NCI-H1694 (cell line): ENCODE data around the gene FEZF1.
"Not testable (repeated sequence)": the region's sequence is repeated elsewhere in the genome, so short reads cannot be mapped to it uniquely, and the experiment has no call there.

Experiments used
- DNase-seq: peaks from one replicate; lab custom pipeline; 2025; lab: John Stamatoyannopoulos, UW

The FEZF1 gene

GRCh38 chr7:122307228-122307621 lies 2.7 kb upstream of the FEZF1 start:
- DNase-seq = no peak

GRCh38 chr7:122306320-122307227 lies 2.0 kb upstream of the FEZF1 start:
- no peak for DNase-seq

- DNase-seq = no peak
These were observed 1.1 kb upstream of the FEZF1 start for GRCh38 chr7:122305475-122306319.

GRCh38 chr7:122304996-122305421 lies 459 bp upstream of the FEZF1 start:
- DNase-seq = peak; percentile 12

GRCh38 chr7:122303531-122304318 lies 825 bp downstream of the FEZF1 start:
- no peak for DNase-seq

DNA sequence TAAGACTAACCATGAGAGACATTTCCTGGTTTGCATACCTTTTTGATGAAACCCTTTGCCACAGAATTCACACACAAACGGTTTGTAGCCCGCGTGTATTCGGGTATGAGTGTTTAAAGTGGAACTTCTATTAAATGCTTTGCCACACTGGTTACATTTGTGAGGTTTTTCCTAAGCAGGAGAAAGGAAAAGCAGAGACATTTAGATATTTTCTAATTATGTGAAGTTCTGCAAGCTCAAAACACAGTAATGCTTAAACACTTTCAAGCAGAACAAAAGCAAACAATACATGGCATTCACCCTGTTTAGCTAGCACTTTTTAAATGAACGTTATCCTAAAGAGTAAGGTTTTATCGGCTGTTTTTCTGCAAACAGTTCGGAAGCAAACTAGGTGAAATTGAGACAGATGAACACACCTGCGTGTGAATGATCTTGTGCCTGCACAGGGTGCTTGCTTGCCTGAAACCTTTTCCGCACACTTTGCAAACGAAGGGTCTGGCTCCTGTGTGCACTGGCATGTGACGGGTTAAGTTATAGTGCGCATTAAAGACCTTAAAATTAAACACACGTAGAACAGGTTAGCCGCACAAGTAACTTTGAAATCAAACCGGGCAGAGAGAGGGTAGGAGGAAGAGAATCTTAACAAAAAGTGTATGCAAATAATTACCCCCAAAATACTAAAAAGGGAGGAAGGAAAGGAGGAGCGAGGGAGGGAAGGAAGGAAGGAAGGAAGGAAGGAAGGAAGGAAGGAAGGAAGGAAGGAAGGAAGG lies 1.6 kb downstream of the FEZF1 start:
- no peak for DNase-seq

- DNase-seq = no peak
These were observed 2.4 kb downstream of the FEZF1 start for GRCh38 chr7:122301858-122302760.

- DNase-seq = no peak
These were observed 3.4 kb downstream of the FEZF1 start for GRCh38 chr7:122300956-122301833.

GRCh38 chr7:122300211-122300932 lies 4.2 kb downstream of the FEZF1 start:
- no peak for DNase-seq

DNA sequence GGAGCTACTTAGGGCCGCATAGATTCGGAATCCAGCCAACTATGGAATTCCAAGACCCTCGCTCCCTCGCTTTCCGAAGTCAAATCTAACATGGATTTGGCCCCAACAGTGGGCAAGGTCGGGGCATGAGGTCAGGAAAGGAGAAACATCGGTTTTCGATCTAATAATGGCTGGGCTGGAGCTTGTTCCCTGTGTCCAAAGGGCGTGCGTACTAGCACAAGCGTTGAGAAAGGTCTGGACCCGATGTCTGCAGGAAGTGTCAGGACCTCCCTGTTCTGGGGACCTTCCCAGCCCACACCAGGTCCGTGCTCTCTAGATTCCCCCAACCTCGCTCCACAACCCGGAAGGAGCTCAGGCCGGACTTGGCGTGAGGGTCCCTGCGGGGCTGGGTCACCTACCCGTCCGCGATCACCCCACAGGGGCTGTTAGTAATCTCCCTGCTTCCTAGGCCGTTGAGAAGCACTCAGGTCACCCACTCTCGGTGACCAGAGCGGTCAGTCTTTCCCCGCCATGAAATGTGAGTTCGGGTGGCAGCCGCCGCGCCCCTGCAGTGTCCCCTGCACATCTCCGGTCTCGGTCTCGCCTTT lies 4.8 kb downstream of the FEZF1 start:
- no peak for DNase-seq

- no peak for DNase-seq
These were observed 5.9 kb downstream of the FEZF1 start for GRCh38 chr7:122298618-122299017.

DNA sequence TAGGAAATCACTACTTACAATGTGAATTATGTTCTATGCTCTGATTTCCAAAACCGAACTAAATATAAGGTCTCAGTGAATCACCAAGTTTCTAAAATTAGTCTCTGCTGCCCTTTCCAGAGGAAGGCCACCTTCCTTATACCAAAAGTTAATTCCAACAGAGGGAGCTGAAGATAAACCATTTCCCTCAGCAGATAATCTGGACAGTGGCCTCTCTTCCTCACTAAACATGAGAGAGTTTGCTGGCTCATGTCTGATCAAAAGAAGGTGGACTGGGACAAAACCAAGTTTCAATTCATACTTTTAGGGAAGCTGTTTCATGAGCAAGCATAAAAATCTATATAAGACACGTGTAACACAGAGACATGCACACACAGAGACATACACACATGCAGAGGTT lies 6.4 kb downstream of the FEZF1 start:
- DNase-seq = no peak

- no peak for DNase-seq
These were observed 13.4 kb downstream of the FEZF1 start for GRCh38 chr7:122291189-122291588.

DNA sequence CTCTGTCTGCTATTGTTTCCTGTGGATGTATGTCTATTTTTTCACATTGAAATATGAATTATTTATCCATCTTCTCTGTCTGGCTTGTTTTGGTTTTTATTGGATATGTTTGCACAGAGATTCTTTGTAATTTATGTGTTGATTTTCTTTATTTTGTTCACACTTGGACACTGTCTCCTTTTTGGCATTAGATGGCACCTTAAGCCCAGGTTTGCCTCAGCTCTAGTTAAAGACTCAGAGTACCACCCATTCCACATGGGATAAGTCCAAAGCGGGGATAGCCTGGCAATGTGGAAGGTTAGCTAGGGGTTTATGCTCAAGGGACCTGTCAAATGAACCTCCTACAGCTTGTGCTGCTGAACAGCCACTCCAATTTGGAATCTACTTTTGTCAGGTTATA lies 14.1 kb downstream of the FEZF1 start:
- no peak for DNase-seq

- DNase-seq = no peak
These were observed 15.1 kb downstream of the FEZF1 start for GRCh38 chr7:122289426-122289825.

DNA sequence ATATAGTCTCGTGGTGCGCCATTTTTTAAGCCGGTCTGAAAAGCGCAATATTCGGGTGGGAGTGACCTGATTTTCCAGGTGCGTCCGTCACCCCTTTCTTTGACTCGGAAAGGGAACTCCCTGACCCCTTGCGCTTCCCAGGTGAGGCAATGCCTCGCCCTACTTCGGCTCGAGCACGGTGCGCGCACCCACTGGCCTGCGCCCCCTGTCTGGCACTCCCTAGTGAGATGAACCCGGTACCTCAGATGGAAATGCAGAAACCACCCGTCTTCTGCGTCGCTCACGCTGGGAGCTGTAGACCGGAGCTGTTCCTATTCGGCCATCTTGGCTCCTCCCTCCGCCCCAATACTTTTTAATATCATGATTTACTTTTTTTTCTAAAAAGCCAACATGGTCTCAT lies 19.9 kb downstream of the FEZF1 start:
- DNase-seq = not testable (repeated sequence)

DNA sequence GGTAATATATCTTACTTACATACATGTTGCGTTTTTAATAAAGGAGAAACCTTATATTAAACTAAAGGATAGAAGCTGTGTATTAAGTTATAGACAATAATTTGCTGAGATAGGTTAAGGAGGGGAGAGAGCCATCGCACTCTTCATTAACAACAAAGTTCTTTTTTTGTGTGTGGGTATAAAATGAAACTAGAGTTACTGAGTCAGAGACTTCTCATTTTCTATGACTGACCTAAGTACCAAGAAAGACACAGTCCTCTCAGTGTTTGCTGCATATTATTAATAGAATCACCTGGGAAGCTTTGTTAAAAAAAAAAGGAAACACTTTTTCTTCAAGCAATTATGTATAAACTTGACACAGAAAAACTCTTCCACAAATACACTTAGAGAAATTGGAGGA lies 31.4 kb downstream of the FEZF1 start:
- no peak for DNase-seq

- no peak for DNase-seq
These were observed 35.3 kb downstream of the FEZF1 start for GRCh38 chr7:122269241-122269640.
